Upper lobe of left lung (tissue), 6 donors: ENCODE data around the gene MR1. TPM values are rescaled to one million over a fixed set of nuclear protein-coding genes. Genes with fewer than 3 reads are reported as not detected.
"Not testable (repeated sequence)": the region's sequence is repeated elsewhere in the genome, so short reads cannot be mapped to it uniquely, and the experiment has no call there.

Source experiments
- ATAC-seq, 2 donors: fragments of 200-7000 bp; cut with Tn5 transposase; one replicate each; pipeline ENCODE4 v1.9.1; 2022; ENCODE audit warnings: mild to moderate bottlenecking in 2 of 2, moderate library complexity in 2 of 2; ENCODE audit not compliant: low FRiP score in 2 of 2
- DNase-seq, 2 donors: peaks; one replicate each; pipeline ENCODE4 v3.0.0-alpha.2; 2019 to 2020
- H3K27ac ChIP-seq, 4 donors: fragments of 200-600 bp; sonication (generic); one replicate each; pipeline ENCODE4 v1.5.1; 2016 to 2019
- H3K27me3 ChIP-seq, 4 donors: fragments of 200-600 bp; sonication (generic); one replicate each; pipeline ENCODE4 v1.5.1; 2017 to 2019
- H3K36me3 ChIP-seq, 4 donors: fragments of 200-600 bp; sonication (generic); one replicate each; pipeline ENCODE4 v1.5.1; 2016 to 2019
- H3K4me1 ChIP-seq, 4 donors: fragments of 200-600 bp; sonication (generic); one replicate each; pipeline ENCODE4 v1.5.1; 2018 to 2019
- H3K4me3 ChIP-seq, 4 donors: fragments of 200-600 bp; sonication (generic); one replicate each; pipeline ENCODE4 v1.5.1; 2017 to 2019; ENCODE audit warnings: mild to moderate bottlenecking in 2 of 4, moderate library complexity in 1 of 4
- H3K9me3 ChIP-seq, 4 donors: fragments of 200-600 bp; sonication (generic); one replicate each; pipeline ENCODE4 v1.5.1; 2018 to 2019
- EP300 ChIP-seq, 4 donors: sonication (generic); formaldehyde crosslinking; IDR thresholded peaks; one replicate each; pipeline ENCODE4 v1.5.1; 2017; ENCODE audit warnings: antibody characterized with exemption in 4 of 4, control low read depth in 2 of 4
- POLR2A ChIP-seq, 4 donors: fragments of 450-650 bp; IDR thresholded peaks; one replicate each; pipeline ENCODE4 v1.5.1; 2016 to 2017; ENCODE audit warnings: antibody characterized with exemption in 4 of 4, mild to moderate bottlenecking in 2 of 4
- POLR2AphosphoS5 ChIP-seq, 2 donors: sonication (generic); formaldehyde crosslinking; IDR thresholded peaks; one replicate each; pipeline ENCODE4 v1.5.1; 2017; ENCODE audit warnings: antibody characterized with exemption in 2 of 2
- WGBS, 2 donors: methylation state at CpG; one replicate each; pipeline ENCODE4 v1.1.5; 2017 to 2018; 5-methylcytosine and 5-hydroxymethylcytosine counted together
- total RNA-seq, 6 donors: library from RNA; depleted of rRNA in 4 of 6; stranded (reverse); fragments of >200 nt in 4 of 6; gene quantifications; one replicate each; pipeline versions ENCODE4 v1.1.0 to v1.2.1, GENCODE V29; 2016 to 2021
- TF ChIP-seq, protein P1 (sequence below), 6 experiments: fragments of 450-650 bp in 4 of 6; fragments of 200-600 bp in 2 of 6; sonication (generic) in 2 of 6; IDR thresholded peaks; one replicate each; pipeline ENCODE4 v1.5.1; 2016 to 2019; ENCODE audit warnings: antibody characterized with exemption in 6 of 6
- donor health status: DM: no; HTN: no; CAD: no; lungs with moderate emphysema.
- donor health status: DM: no; HTN: yes; CAD: no; lungs with severe emphysema.

The MR1 gene
- total RNA-seq, 6 donors from 2014 or later, result 22.0 to 54.0 (median 26.9) TPM

DNA sequence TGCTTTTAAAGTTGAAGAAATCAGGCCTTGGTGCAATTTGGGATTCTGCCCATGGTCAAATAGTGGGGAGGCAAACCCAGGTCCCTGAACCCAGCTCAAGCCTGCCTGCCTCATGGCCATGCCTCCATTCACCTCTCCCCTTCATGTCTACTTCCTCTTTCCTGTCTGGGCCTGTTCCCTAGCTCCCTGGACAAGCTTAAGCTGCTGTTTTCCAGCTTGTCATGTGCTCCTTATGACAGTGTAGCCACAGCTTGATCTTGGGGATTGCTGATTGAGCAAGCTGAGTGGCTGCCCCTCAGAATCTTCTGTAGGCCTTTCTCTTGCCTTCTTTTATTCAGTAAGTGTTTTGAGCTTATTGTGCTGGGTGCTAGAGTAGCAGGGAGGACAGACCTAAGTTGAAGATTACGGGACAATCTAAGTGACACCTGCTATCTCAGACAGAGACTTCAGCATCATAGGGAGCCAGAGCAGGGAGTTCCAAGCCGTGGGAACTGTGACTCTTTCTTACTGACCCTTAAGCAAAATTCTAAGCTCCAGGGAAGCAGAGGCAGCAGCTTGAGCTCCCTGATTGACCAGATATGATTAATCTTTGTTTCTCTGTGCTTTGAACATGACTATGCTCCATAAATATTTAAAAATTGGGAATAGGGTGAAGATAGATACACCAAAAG is 520 bp upstream of the MR1 start:
- Histone ChIP-seq H3K27me3 (no peaks in the 10 kb centered on the region), H3K9me3 (no peaks in the 10 kb centered on the region), H3K27ac (peak overlapping the region; percentile 90 to 94 (median 92)), H3K36me3 (no peaks in the 10 kb centered on the region), H3K4me3 (peak overlapping the region in 3 of 4 donors; percentile 43 to 55 (median 48)), H3K4me1 (peaks cover 27 to 43% (median 34%) of the 10 kb centered on the region in 4 donors)
- DNase-seq (peak in 1 of 2 donors; percentile 73), ATAC-seq (peak; percentile 87 to 91)
- WGBS, 2 donors, result 37 to 50% methylated on average over 2 of the region's 2 CpGs
- peak in 1 of 4 donors; percentile 73 for TF ChIP-seq EP300 (IDR thresholded peaks at IDR 0.05)
- TF ChIP-seq POLR2AphosphoS5 (IDR thresholded peaks at IDR 0.05), result peak; percentile 73 to 80
- TF ChIP-seq POLR2A (IDR thresholded peaks at IDR 0.05), result peak in 1 of 4 donors; percentile 40
- TF ChIP-seq, protein P1, sequence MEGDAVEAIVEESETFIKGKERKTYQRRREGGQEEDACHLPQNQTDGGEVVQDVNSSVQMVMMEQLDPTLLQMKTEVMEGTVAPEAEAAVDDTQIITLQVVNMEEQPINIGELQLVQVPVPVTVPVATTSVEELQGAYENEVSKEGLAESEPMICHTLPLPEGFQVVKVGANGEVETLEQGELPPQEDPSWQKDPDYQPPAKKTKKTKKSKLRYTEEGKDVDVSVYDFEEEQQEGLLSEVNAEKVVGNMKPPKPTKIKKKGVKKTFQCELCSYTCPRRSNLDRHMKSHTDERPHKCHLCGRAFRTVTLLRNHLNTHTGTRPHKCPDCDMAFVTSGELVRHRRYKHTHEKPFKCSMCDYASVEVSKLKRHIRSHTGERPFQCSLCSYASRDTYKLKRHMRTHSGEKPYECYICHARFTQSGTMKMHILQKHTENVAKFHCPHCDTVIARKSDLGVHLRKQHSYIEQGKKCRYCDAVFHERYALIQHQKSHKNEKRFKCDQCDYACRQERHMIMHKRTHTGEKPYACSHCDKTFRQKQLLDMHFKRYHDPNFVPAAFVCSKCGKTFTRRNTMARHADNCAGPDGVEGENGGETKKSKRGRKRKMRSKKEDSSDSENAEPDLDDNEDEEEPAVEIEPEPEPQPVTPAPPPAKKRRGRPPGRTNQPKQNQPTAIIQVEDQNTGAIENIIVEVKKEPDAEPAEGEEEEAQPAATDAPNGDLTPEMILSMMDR (IDR thresholded peaks at IDR 0.05), result no peak

DNA sequence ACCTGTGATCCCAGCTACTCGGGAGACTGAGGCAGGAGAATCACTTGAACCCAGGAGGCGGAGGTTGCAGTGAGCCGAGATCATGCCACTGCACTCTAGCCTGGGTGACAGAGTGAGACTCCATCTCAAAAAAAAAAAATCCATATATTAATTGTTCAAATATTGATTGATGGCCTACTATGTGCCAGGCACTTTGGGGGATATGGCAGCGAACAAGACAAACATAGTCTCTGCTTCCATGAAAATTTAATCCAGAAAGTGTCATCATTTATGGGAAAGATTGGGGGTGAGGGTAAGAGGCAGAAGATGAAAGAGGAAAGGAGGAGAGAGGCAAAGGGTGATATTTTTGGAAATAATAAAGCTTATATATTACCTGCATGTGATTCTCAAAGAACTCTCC is 1.4 kb downstream of the MR1 start:
- H3K27ac ChIP-seq, result peak overlapping the region in 1 of 4 donors; percentile 27
- H3K4me1 ChIP-seq, result peaks cover 27 to 43% (median 34%) of the 10 kb centered on the region in 4 donors
- H3K27me3 ChIP-seq, H3K36me3 ChIP-seq, H3K9me3 ChIP-seq, DNase-seq, ATAC-seq: not testable (repeated sequence)
- 93 to 97% methylated on average over 4 of the region's 4 CpGs for WGBS, 2 donors
- peak overlapping the region in 1 of 4 donors; percentile 48 for H3K4me3 ChIP-seq

DNA sequence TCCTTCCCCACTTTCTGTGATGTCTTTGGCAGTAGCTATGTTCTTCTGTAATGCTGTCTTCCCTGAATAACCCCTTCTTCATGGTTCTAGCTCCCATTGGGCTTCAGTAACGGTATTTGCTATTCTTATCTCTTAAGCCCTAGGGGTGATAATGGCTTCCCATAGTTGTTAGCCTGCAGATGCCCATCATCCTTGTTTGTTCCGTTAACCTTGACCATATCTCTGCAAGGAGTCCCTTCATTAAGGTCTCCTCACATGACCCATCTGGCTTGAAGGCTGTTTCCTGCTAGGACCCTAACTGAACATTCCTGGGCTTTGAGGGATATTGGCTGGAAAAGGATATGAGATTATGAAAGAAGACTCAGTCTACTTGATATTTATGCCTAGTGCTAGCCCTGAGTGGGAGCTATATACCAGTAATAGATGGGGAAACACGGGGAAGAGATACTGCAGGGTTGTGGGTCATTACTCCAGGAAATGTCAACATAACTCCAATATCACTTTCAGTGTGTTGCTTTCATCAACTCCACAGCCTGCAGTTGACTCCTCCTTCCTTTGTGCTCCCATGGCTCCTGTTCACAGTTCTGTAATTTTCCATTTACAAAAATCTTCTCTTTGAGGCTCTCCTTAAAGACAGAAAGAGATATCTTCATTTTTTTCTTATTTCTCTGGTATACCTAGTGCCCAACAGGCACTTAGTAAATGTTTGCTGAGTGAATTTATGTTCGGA is 2.5 kb downstream of the MR1 start:
- Histone ChIP-seq H3K9me3 (no peaks in the 10 kb centered on the region), H3K27ac (peak overlapping the region in 1 of 4 donors; percentile 33), H3K4me3 (no peak overlapping the region), H3K4me1 (peaks cover 27 to 43% (median 34%) of the 10 kb centered on the region in 4 donors), H3K36me3 (no peaks in the 10 kb centered on the region), H3K27me3 (no peaks in the 10 kb centered on the region)
- ATAC-seq, result no peak
- DNase-seq, result no peak
- 85 to 86% methylated on average over 4 of the region's 4 CpGs for WGBS, 2 donors
- TF ChIP-seq POLR2A (IDR thresholded peaks at IDR 0.05) (peak in 1 of 4 donors; percentile 22), POLR2AphosphoS5 (IDR thresholded peaks at IDR 0.05) (no peak)

DNA sequence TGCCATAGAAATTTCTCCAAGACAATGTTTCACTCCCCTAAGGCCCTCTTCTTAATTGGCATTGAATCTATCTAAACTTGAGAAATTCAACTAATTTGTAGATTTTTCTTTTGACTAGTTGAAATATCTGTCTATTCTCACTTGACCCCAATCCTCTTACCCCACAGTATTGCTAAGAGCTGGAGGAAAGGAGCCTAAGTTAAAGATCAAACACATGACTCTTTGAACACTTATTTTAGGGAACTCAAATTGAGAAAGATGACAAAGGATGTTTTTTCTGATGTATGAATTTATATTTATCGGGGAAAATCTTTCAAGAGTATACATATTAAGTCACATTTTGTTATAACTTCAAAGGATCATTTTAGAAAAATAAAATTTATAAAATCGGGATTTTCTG is 3.6 kb downstream of the MR1 start:
- DNase-seq (no peak), ATAC-seq (no peak)
- Histone ChIP-seq H3K36me3 (no peaks in the 10 kb centered on the region), H3K4me1 (peaks cover 28 to 44% (median 35%) of the 10 kb centered on the region in 4 donors), H3K9me3 (no peaks in the 10 kb centered on the region), H3K27me3 (no peaks in the 10 kb centered on the region), H3K27ac (peak overlapping the region in 1 of 4 donors; percentile 21), H3K4me3 (no peak overlapping the region)
- no peak for TF ChIP-seq POLR2AphosphoS5 (IDR thresholded peaks at IDR 0.05)
- no peak for TF ChIP-seq EP300 (IDR thresholded peaks at IDR 0.05)
- no peak for TF ChIP-seq POLR2A (IDR thresholded peaks at IDR 0.05)
- TF ChIP-seq, protein P1 (IDR thresholded peaks at IDR 0.05), result no peak
- 90 to 97% methylated on average over 2 of the region's 2 CpGs for WGBS, 2 donors

DNA sequence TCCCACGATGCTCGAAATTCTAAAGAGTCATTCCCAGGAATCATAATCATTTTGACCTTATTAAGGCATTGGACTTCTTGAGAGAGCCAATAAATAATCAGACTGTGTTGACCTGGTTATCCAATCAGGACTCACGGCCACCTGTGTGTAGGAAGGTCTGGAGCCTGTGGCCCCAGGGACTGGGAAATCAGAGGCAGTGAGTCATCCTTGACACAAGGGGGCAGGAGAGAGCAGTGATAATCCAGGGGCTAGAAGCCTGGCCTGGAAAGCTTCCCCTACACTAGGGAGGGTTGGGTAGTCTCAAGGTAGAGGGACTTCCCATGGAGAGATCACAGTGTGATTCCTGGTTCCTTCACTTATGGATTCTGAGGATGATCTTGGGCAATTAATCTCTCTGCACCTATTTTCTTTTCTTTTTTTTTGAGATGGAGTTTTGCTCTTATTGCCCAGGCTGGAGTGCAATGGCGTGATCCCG is 4.7 kb downstream of the MR1 start:
- TF ChIP-seq POLR2AphosphoS5 (IDR thresholded peaks at IDR 0.05) (no peak), POLR2A (IDR thresholded peaks at IDR 0.05) (no peak), EP300 (IDR thresholded peaks at IDR 0.05) (no peak)
- TF ChIP-seq, protein P1 (IDR thresholded peaks at IDR 0.05), result peak; percentile 66 to 82 (median 77)
- peak; percentile 71 to 83 for ATAC-seq
- H3K9me3 ChIP-seq, result no peaks in the 10 kb centered on the region
- no peaks in the 10 kb centered on the region for H3K27me3 ChIP-seq
- H3K27ac ChIP-seq, result no peak overlapping the region
- H3K4me3 ChIP-seq, result no peak overlapping the region
- H3K4me1 ChIP-seq, result peaks cover 20 to 46% (median 35%) of the 10 kb centered on the region in 4 donors
- 82 to 95% methylated on average over 5 of the region's 5 CpGs for whole genome bisulfite sequencing, 2 donors
- peak in 1 of 2 donors; percentile 80 for DNase-seq
- no peaks in the 10 kb centered on the region for H3K36me3 ChIP-seq
